Epithelial cell of esophagus (primary cell): Measurements from ENCODE around the gene PIBF1.

ENCODE experiments used
- DNase-seq: peaks from one replicate; pipeline ENCODE4 v3.0.0; 2010; ENCODE audit warnings: low read depth
- H3K4me3 ChIP-seq: 2 replicates; pipeline ENCODE4 v1.5.1; 2011; ENCODE audit warnings: mild to moderate bottlenecking, low read length, control low read depth
- CTCF ChIP-seq: IDR thresholded peaks from 2 replicates; pipeline ENCODE4 v1.5.1; 2011; ENCODE audit warnings: low read depth, mild to moderate bottlenecking, low read length, control low read depth, inconsistent platforms; ENCODE audit not compliant: insufficient read depth; ENCODE audit errors: missing control alignments

The PIBF1 gene, protein sequence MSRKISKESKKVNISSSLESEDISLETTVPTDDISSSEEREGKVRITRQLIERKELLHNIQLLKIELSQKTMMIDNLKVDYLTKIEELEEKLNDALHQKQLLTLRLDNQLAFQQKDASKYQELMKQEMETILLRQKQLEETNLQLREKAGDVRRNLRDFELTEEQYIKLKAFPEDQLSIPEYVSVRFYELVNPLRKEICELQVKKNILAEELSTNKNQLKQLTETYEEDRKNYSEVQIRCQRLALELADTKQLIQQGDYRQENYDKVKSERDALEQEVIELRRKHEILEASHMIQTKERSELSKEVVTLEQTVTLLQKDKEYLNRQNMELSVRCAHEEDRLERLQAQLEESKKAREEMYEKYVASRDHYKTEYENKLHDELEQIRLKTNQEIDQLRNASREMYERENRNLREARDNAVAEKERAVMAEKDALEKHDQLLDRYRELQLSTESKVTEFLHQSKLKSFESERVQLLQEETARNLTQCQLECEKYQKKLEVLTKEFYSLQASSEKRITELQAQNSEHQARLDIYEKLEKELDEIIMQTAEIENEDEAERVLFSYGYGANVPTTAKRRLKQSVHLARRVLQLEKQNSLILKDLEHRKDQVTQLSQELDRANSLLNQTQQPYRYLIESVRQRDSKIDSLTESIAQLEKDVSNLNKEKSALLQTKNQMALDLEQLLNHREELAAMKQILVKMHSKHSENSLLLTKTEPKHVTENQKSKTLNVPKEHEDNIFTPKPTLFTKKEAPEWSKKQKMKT

GRCh38 chr13:72781451-72782439, at the start of gene PIBF1, which contains the start of gene DIS3:
Gene PIBF1 (plus strand): TSS chr13:72782133. CDS start chr13:72783470, 1,337 bp downstream.
Gene DIS3 (minus strand): TSS chr13:72781900. CDS start chr13:72781832, 68 bp downstream.
- peak within 1 kb of the TSS; percentile 97 for H3K4me3 ChIP-seq
- peak; percentile 8 for TF ChIP-seq CTCF
- peak; percentile 99 for DNase-seq

DNA sequence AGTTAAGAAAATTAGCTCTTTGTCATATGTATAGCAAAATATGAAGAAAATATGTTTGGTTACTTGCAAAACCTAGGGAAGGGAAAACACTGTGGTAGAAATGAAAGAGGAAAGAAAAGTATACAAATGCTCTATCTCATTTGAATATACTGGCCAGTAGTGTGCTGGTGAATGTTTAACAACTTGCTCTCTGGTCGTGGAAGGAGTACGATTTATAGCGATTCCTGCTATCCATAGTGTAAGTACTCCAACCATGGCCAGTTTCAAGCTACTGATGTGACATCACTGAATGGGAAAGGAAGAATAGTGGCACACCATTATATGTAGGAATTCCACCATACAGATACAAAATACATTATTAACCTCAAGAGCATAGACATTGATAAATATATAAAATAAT, 44.9 kb upstream of the PIBF1 start:
- no peak overlapping the region for H3K4me3 ChIP-seq
- TF ChIP-seq CTCF, result no peak
- DNase-seq, result no peak

DNA sequence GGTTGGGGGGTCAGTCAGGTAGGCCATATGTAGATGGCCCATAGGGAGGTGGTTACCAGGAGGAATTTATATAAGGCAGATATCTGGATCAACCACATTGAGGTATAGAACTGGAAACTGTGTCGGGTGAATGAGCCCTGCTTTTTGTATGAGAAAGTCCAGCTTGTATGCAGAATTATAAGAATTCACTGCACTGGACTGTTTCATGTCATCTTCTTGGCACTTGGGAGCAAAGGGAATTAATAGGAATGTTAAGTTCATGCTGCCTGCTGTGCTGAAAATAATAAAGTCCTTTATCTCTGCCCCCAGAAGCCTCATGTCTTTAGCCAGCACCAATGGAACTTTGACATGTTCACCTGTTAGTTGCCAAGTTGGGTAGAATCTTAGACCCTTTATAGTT, 41.9 kb upstream of the PIBF1 start:
- TF ChIP-seq CTCF, result no peak
- no peak for DNase-seq
- H3K4me3 ChIP-seq, result no peak overlapping the region

- no peak for DNase-seq
- no peak for TF ChIP-seq CTCF
- no peak overlapping the region for H3K4me3 ChIP-seq
Measured at GRCh38 chr13:72745260-72745659, 36.7 kb upstream of the PIBF1 start.

GRCh38 chr13:72751220-72751619, 30.7 kb upstream of the PIBF1 start:
- TF ChIP-seq CTCF, result no peak
- no peak for DNase-seq
- no peak overlapping the region for H3K4me3 ChIP-seq

- no peak overlapping the region for H3K4me3 ChIP-seq
- DNase-seq, result peak; percentile 38
- no peak for TF ChIP-seq CTCF
Measured at GRCh38 chr13:72754111-72754510, 27.8 kb upstream of the PIBF1 start.
